ENCODE data around the gene LRMDA. TPM values are rescaled to one million over a fixed set of nuclear protein-coding genes. Genes with fewer than 3 reads are reported as not detected.
A peak's percentile ranks its signal among the peaks of the same experiment; 100 is the strongest.

LRMDA gene
- total RNA-seq, 4 donors from 2014 or later = 7.3 to 20.1 (median 8.4) TPM

GRCh38 chr10:76334255-76334654, 902.8 kb downstream of the LRMDA start:
- ATAC-seq = no peak
- Histone ChIP-seq H3K36me3 (no peaks in the 10 kb centered on the region), H3K27me3 (no peaks in the 10 kb centered on the region), H3K4me3 (no peak overlapping the region), H3K4me1 (peaks cover 7 to 70% (median 14%) of the 10 kb centered on the region in 3 donors), H3K27ac (peak overlapping the region in 3 of 4 donors; percentile 32 to 58 (median 51)), H3K9me3 (no peaks in the 10 kb centered on the region)
- 76 to 79% methylated on average over 5 of the region's 5 CpGs for WGBS, 2 donors (ENCODE audit: low coverage in 1 of 2)
- TF ChIP-seq EP300 (IDR thresholded peaks at IDR 0.05) (no peak), POLR2A (IDR thresholded peaks at IDR 0.05) (no peak), POLR2AphosphoS5 (IDR thresholded peaks at IDR 0.05) (no peak)
- TF ChIP-seq, protein P1, sequence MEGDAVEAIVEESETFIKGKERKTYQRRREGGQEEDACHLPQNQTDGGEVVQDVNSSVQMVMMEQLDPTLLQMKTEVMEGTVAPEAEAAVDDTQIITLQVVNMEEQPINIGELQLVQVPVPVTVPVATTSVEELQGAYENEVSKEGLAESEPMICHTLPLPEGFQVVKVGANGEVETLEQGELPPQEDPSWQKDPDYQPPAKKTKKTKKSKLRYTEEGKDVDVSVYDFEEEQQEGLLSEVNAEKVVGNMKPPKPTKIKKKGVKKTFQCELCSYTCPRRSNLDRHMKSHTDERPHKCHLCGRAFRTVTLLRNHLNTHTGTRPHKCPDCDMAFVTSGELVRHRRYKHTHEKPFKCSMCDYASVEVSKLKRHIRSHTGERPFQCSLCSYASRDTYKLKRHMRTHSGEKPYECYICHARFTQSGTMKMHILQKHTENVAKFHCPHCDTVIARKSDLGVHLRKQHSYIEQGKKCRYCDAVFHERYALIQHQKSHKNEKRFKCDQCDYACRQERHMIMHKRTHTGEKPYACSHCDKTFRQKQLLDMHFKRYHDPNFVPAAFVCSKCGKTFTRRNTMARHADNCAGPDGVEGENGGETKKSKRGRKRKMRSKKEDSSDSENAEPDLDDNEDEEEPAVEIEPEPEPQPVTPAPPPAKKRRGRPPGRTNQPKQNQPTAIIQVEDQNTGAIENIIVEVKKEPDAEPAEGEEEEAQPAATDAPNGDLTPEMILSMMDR (IDR thresholded peaks at IDR 0.05) = no peak

- peaks cover 7 to 60% (median 14%) of the 10 kb centered on the region in 3 donors for H3K4me1 ChIP-seq
- ATAC-seq = no peak
- WGBS, 2 donors (ENCODE audit: low coverage in 1 of 2) = 27% methylated on average over 1 of the region's 1 CpG; no CpG with 5 or more reads in 1 of the 2 donors
- no peak overlapping the region for H3K4me3 ChIP-seq
- TF ChIP-seq POLR2A (IDR thresholded peaks at IDR 0.05) (no peak), POLR2AphosphoS5 (IDR thresholded peaks at IDR 0.05) (no peak), EP300 (IDR thresholded peaks at IDR 0.05) (no peak)
- TF ChIP-seq, protein P1 (IDR thresholded peaks at IDR 0.05) = no peak
- H3K36me3 ChIP-seq = no peaks in the 10 kb centered on the region
- peak overlapping the region in 3 of 4 donors; percentile 35 to 50 (median 47) for H3K27ac ChIP-seq
- H3K27me3 ChIP-seq = no peaks in the 10 kb centered on the region
- H3K9me3 ChIP-seq = no peaks in the 10 kb centered on the region
Measured at GRCh38 chr10:76336213-76336963, 905.0 kb downstream of the LRMDA start.

DNA sequence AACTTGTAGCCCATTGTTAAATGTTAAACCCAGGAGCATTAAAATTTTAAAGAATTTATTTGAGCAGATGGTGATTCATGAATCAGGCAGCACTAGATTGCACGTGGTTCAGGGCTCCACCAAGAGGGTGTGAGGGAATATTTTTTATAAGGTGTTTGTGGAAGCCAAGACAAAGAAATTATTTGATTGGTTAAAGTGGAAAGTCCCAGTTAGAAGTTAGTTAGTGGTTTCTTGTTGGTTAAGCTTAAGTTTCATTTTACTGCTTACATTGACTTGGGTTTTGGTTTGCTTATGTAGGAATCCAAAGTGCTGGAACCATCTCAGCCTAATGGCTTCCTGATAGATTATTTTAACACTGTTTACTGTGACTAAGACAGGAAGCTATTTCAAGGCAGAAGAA, 906.2 kb downstream of the LRMDA start:
- ATAC-seq = no peak
- Histone ChIP-seq H3K4me3 (no peak overlapping the region), H3K27me3 (no peaks in the 10 kb centered on the region), H3K9me3 (no peaks in the 10 kb centered on the region), H3K27ac (peak overlapping the region in 3 of 4 donors; percentile 44 to 50 (median 47)), H3K4me1 (peaks cover 7 to 49% (median 8%) of the 10 kb centered on the region in 3 donors), H3K36me3 (no peaks in the 10 kb centered on the region)
- WGBS, 2 donors (ENCODE audit: low coverage in 1 of 2) = 35 to 43% methylated on average over 1 of the region's 1 CpG
- no peak for TF ChIP-seq POLR2AphosphoS5 (IDR thresholded peaks at IDR 0.05)
- no peak for TF ChIP-seq EP300 (IDR thresholded peaks at IDR 0.05)
- TF ChIP-seq, protein P1 (IDR thresholded peaks at IDR 0.05) = no peak
- no peak for TF ChIP-seq POLR2A (IDR thresholded peaks at IDR 0.05)

- TF ChIP-seq POLR2AphosphoS5 (IDR thresholded peaks at IDR 0.05) = no peak
- TF ChIP-seq, protein P1 (IDR thresholded peaks at IDR 0.05) = no peak
- no peak for TF ChIP-seq POLR2A (IDR thresholded peaks at IDR 0.05)
- TF ChIP-seq EP300 (IDR thresholded peaks at IDR 0.05) = no peak
- no peak overlapping the region for H3K4me3 ChIP-seq
- 83 to 100% methylated on average over 2 of the region's 2 CpGs for WGBS, 2 donors (ENCODE audit: low coverage in 1 of 2)
- H3K27ac ChIP-seq = no peak overlapping the region
- H3K4me1 ChIP-seq = peaks cover 7 to 48% (median 8%) of the 10 kb centered on the region in 3 donors
- no peaks in the 10 kb centered on the region for H3K27me3 ChIP-seq
- peaks cover 0 to 5% (median 0%) of the 10 kb centered on the region in 3 donors for H3K9me3 ChIP-seq
- no peak for ATAC-seq
- no peaks in the 10 kb centered on the region for H3K36me3 ChIP-seq
Measured at GRCh38 chr10:76338187-76338586, 906.8 kb downstream of the LRMDA start.

GRCh38 chr10:76341740-76342139, 910.3 kb downstream of the LRMDA start:
- 63 to 93% methylated on average over 2 of the region's 2 CpGs for WGBS, 2 donors (ENCODE audit: low coverage in 1 of 2)
- no peak overlapping the region for H3K27ac ChIP-seq
- no peaks in the 10 kb centered on the region for H3K36me3 ChIP-seq
- no peak for ATAC-seq
- no peaks in the 10 kb centered on the region for H3K27me3 ChIP-seq
- peaks cover 0 to 12% (median 0%) of the 10 kb centered on the region in 3 donors for H3K4me1 ChIP-seq
- H3K4me3 ChIP-seq = no peak overlapping the region
- H3K9me3 ChIP-seq = peaks cover 0 to 5% (median 0%) of the 10 kb centered on the region in 3 donors
- TF ChIP-seq, protein P1 (IDR thresholded peaks at IDR 0.05) = no peak
- TF ChIP-seq POLR2AphosphoS5 (IDR thresholded peaks at IDR 0.05) (no peak), POLR2A (IDR thresholded peaks at IDR 0.05) (no peak), EP300 (IDR thresholded peaks at IDR 0.05) (no peak)
